Activated naive CD4-positive, alpha-beta T cell treated with anti-CD3 and anti-CD28 coated beads, Interleukin-2, amount 50 U/mL, for 24 hours (primary cell): ENCODE results near the gene SIM2.

Source experiments
- H3K27ac Mint-ChIP-seq: one replicate; pipeline ENCODE4 v1.8.0; 2021; ENCODE audit warnings: mild to moderate bottlenecking, mixed read lengths
- H3K27me3 Mint-ChIP-seq: one replicate; pipeline ENCODE4 v1.8.0; 2021; ENCODE audit warnings: mixed read lengths
- H3K36me3 Mint-ChIP-seq: one replicate; pipeline ENCODE4 v1.8.0; 2021; ENCODE audit warnings: mixed read lengths
- H3K4me1 Mint-ChIP-seq: one replicate; pipeline ENCODE4 v1.8.0; 2021; ENCODE audit warnings: mixed read lengths
- H3K4me3 Mint-ChIP-seq: one replicate; pipeline ENCODE4 v1.8.0; 2021; ENCODE audit warnings: mild to moderate bottlenecking, mixed read lengths
- H3K9me3 Mint-ChIP-seq: one replicate; pipeline ENCODE4 v1.8.0; 2021; ENCODE audit warnings: mixed read lengths

SIM2 gene

GRCh38 chr21:36732761-36733160 lies 33.8 kb downstream of the SIM2 start:
- Mint-ChIP-seq H3K4me1 (no peaks in the 10 kb centered on the region), H3K9me3 (no peaks in the 10 kb centered on the region), H3K36me3 (no peaks in the 10 kb centered on the region), H3K27me3 (peaks cover 7% of the 10 kb centered on the region), H3K27ac (no peak overlapping the region), H3K4me3 (no peak overlapping the region)

- Mint-ChIP-seq H3K4me1 (no peaks in the 10 kb centered on the region), H3K4me3 (no peak overlapping the region), H3K9me3 (no peaks in the 10 kb centered on the region), H3K27ac (no peak overlapping the region), H3K36me3 (no peaks in the 10 kb centered on the region), H3K27me3 (peaks cover 7% of the 10 kb centered on the region)
These were observed 34.9 kb downstream of the SIM2 start for GRCh38 chr21:36733857-36734256.

- H3K9me3 Mint-ChIP-seq, result no peaks in the 10 kb centered on the region
- H3K36me3 Mint-ChIP-seq, result no peaks in the 10 kb centered on the region
- H3K27me3 Mint-ChIP-seq, result peaks cover 8% of the 10 kb centered on the region
- H3K4me1 Mint-ChIP-seq, result no peaks in the 10 kb centered on the region
- H3K4me3 Mint-ChIP-seq, result no peak overlapping the region
- no peak overlapping the region for H3K27ac Mint-ChIP-seq
These were observed 35.7 kb downstream of the SIM2 start for GRCh38 chr21:36734367-36735200.

- Mint-ChIP-seq H3K9me3 (no peaks in the 10 kb centered on the region), H3K4me3 (no peak overlapping the region), H3K36me3 (no peaks in the 10 kb centered on the region), H3K27ac (no peak overlapping the region), H3K27me3 (peaks cover 5% of the 10 kb centered on the region), H3K4me1 (no peaks in the 10 kb centered on the region)
These were observed 36.2 kb downstream of the SIM2 start for GRCh38 chr21:36735201-36735515.

GRCh38 chr21:36735724-36736320 lies 36.9 kb downstream of the SIM2 start:
- Mint-ChIP-seq H3K27ac (no peak overlapping the region), H3K4me1 (no peaks in the 10 kb centered on the region), H3K27me3 (peaks cover 4% of the 10 kb centered on the region), H3K36me3 (no peaks in the 10 kb centered on the region), H3K9me3 (no peaks in the 10 kb centered on the region), H3K4me3 (no peak overlapping the region)

GRCh38 chr21:36738489-36739126 lies 39.7 kb downstream of the SIM2 start:
- no peak overlapping the region for H3K4me3 Mint-ChIP-seq

GRCh38 chr21:36741506-36741905 lies 42.6 kb downstream of the SIM2 start:
- Mint-ChIP-seq H3K27me3 (peaks cover 14% of the 10 kb centered on the region), H3K4me1 (no peaks in the 10 kb centered on the region), H3K9me3 (no peaks in the 10 kb centered on the region), H3K4me3 (no peak overlapping the region), H3K36me3 (no peaks in the 10 kb centered on the region), H3K27ac (no peak overlapping the region)

More at GRCh38 chr21:36738489-36739126, 39.7 kb downstream of the SIM2 start:
- H3K9me3 Mint-ChIP-seq, result no peaks in the 10 kb centered on the region
- no peaks in the 10 kb centered on the region for H3K4me1 Mint-ChIP-seq
- H3K36me3 Mint-ChIP-seq, result no peaks in the 10 kb centered on the region
- peaks cover 6% of the 10 kb centered on the region for H3K27me3 Mint-ChIP-seq
- H3K27ac Mint-ChIP-seq, result no peak overlapping the region

- no peak overlapping the region for H3K27ac Mint-ChIP-seq
- peaks cover 20% of the 10 kb centered on the region for H3K27me3 Mint-ChIP-seq
- no peaks in the 10 kb centered on the region for H3K9me3 Mint-ChIP-seq
- H3K36me3 Mint-ChIP-seq, result no peaks in the 10 kb centered on the region
- no peak overlapping the region for H3K4me3 Mint-ChIP-seq
- H3K4me1 Mint-ChIP-seq, result peaks cover 8% of the 10 kb centered on the region
These were observed 44.1 kb downstream of the SIM2 start for GRCh38 chr21:36743008-36743407.

GRCh38 chr21:36743446-36743845 lies 44.5 kb downstream of the SIM2 start:
- peaks cover 1% of the 10 kb centered on the region for H3K36me3 Mint-ChIP-seq
- H3K27me3 Mint-ChIP-seq, result peaks cover 23% of the 10 kb centered on the region
- H3K27ac Mint-ChIP-seq, result no peak overlapping the region
- H3K4me3 Mint-ChIP-seq, result no peak overlapping the region
- peaks cover 11% of the 10 kb centered on the region for H3K4me1 Mint-ChIP-seq
- no peaks in the 10 kb centered on the region for H3K9me3 Mint-ChIP-seq

- no peak overlapping the region for H3K4me3 Mint-ChIP-seq
- H3K9me3 Mint-ChIP-seq, result no peaks in the 10 kb centered on the region
- H3K27me3 Mint-ChIP-seq, result peaks cover 29% of the 10 kb centered on the region
- H3K4me1 Mint-ChIP-seq, result peaks cover 15% of the 10 kb centered on the region
- H3K36me3 Mint-ChIP-seq, result peaks cover 4% of the 10 kb centered on the region
- no peak overlapping the region for H3K27ac Mint-ChIP-seq
These were observed 45.3 kb downstream of the SIM2 start for GRCh38 chr21:36744190-36744559.

- Mint-ChIP-seq H3K4me1 (peaks cover 15% of the 10 kb centered on the region), H3K4me3 (no peak overlapping the region), H3K36me3 (peaks cover 4% of the 10 kb centered on the region), H3K27me3 (peaks cover 30% of the 10 kb centered on the region), H3K27ac (no peak overlapping the region), H3K9me3 (no peaks in the 10 kb centered on the region)
These were observed 45.8 kb downstream of the SIM2 start for GRCh38 chr21:36744560-36745231.

GRCh38 chr21:36745459-36745858 lies 46.5 kb downstream of the SIM2 start:
- peaks cover 30% of the 10 kb centered on the region for H3K27me3 Mint-ChIP-seq
- no peak overlapping the region for H3K4me3 Mint-ChIP-seq
- H3K36me3 Mint-ChIP-seq, result peaks cover 10% of the 10 kb centered on the region
- peaks cover 15% of the 10 kb centered on the region for H3K4me1 Mint-ChIP-seq
- no peaks in the 10 kb centered on the region for H3K9me3 Mint-ChIP-seq
- no peak overlapping the region for H3K27ac Mint-ChIP-seq

- Mint-ChIP-seq H3K4me3 (peak overlapping the region; percentile 46), H3K9me3 (no peaks in the 10 kb centered on the region), H3K36me3 (peaks cover 13% of the 10 kb centered on the region), H3K27me3 (peaks cover 32% of the 10 kb centered on the region), H3K27ac (no peak overlapping the region), H3K4me1 (peaks cover 15% of the 10 kb centered on the region)
These were observed 48.3 kb downstream of the SIM2 start for GRCh38 chr21:36747041-36747814.

GRCh38 chr21:36747815-36748383 lies 49.0 kb downstream of the SIM2 start:
- H3K36me3 Mint-ChIP-seq, result peaks cover 13% of the 10 kb centered on the region
- H3K9me3 Mint-ChIP-seq, result no peaks in the 10 kb centered on the region
- H3K4me3 Mint-ChIP-seq, result peak overlapping the region; percentile 78
- no peak overlapping the region for H3K27ac Mint-ChIP-seq
- H3K27me3 Mint-ChIP-seq, result peaks cover 32% of the 10 kb centered on the region
- H3K4me1 Mint-ChIP-seq, result peaks cover 15% of the 10 kb centered on the region
